Spinal cord (tissue), 10 donors: ENCODE data around the gene GZMB. TPM values are rescaled to one million over a fixed set of nuclear protein-coding genes. Genes with fewer than 3 reads are reported as not detected.
"Not testable (repeated sequence)": the region's sequence is repeated elsewhere in the genome, so short reads cannot be mapped to it uniquely, and the experiment has no call there.

Experiments
- DNase-seq, 6 donors: peaks; one replicate each; pipeline versions ENCODE4 v3.0.0 to v3.0.0-alpha.2; 2013 to 2015; ENCODE audit warnings: low spot score in 6 of 6, low read depth in 4 of 6
- H3K27ac ChIP-seq: one replicate; pipeline ENCODE4 v1.5.1; 2013; ENCODE audit warnings: low read depth, low read length, control low read depth
- H3K27me3 ChIP-seq: one replicate; pipeline ENCODE4 v1.6.1; 2013; ENCODE audit warnings: low read length; ENCODE audit not compliant: control insufficient read depth, insufficient read depth
- H3K36me3 ChIP-seq: one replicate; pipeline ENCODE4 v1.6.1; 2013; ENCODE audit warnings: low read length; ENCODE audit not compliant: control insufficient read depth, insufficient read depth
- H3K4me1 ChIP-seq: one replicate; pipeline ENCODE4 v1.6.1; 2013; ENCODE audit warnings: low read length; ENCODE audit not compliant: control insufficient read depth, insufficient read depth
- H3K4me3 ChIP-seq: one replicate; pipeline ENCODE4 v1.5.1; 2013; ENCODE audit warnings: low read depth, low read length, control low read depth
- H3K9me3 ChIP-seq: one replicate; pipeline ENCODE4 v1.6.1; 2013; ENCODE audit warnings: low read length; ENCODE audit not compliant: control insufficient read depth, insufficient read depth
- WGBS: methylation state at CpG from one replicate; pipeline ENCODE4 v1.1.5; 2013; ENCODE audit warnings: missing lambda C conversion rate; ENCODE audit not compliant: insufficient coverage; 5-methylcytosine and 5-hydroxymethylcytosine counted together
- polyA plus RNA-seq, 2 donors: library from polyadenylated mRNA; unstranded; fragments of 120-200 nt; gene quantifications; one replicate each; pipeline ENCODE4 v1.2.1, GENCODE V29; 2013; ENCODE audit not compliant: insufficient read length in 2 of 2
- total RNA-seq, 2 donors: library from RNA; depleted of rRNA in 1 of 2; stranded (reverse); fragments of 120-200 nt in 1 of 2; fragments of >200 nt in 1 of 2; gene quantifications; one replicate each; pipeline versions ENCODE4 v1.2.3 to v1.2.4, GENCODE V29; 2013 to 2014
- donor health status: healthy.

GZMB gene
- total and polyA plus RNA-seq, 4 donors: 0.17 to 0.69 (median 0.30) TPM; not detected in 1

GRCh38 chr14:24609655-24610344 is 24.2 kb downstream of the GZMB start, which contains the start of gene GZMH:
Gene GZMH, minus strand, starts transcription at chr14:24609685. Its CDS starts 72 bp downstream, at chr14:24609613.
- Histone ChIP-seq H3K27ac (no peak within 1 kb of the TSS), H3K4me3 (no peak within 1 kb of the TSS), H3K27me3 (no peaks in the 10 kb centered on the region), H3K36me3 (no peaks in the 10 kb centered on the region), H3K4me1 (no peaks in the 10 kb centered on the region), H3K9me3 (no peaks in the 10 kb centered on the region)
- WGBS: no CpG with 5 or more reads among the region's 2 CpGs
- no peak for DNase-seq

GRCh38 chr14:24607635-24608514 is 26.1 kb downstream of the GZMB start:
- Histone ChIP-seq H3K9me3 (no peaks in the 10 kb centered on the region), H3K36me3 (no peaks in the 10 kb centered on the region), H3K27me3 (no peaks in the 10 kb centered on the region), H3K4me1 (no peaks in the 10 kb centered on the region), H3K4me3 (no peak overlapping the region), H3K27ac (no peak overlapping the region)
- DNase-seq: no peak
- 70% methylated on average over 8 of the region's 8 CpGs for WGBS

GRCh38 chr14:24607081-24607480 is 26.9 kb downstream of the GZMB start:
- 74% methylated on average over 3 of the region's 4 CpGs for WGBS
- no peak for DNase-seq

GRCh38 chr14:24606297-24606696 is 27.7 kb downstream of the GZMB start:
- Histone ChIP-seq H3K27ac (no peak overlapping the region), H3K36me3 (no peaks in the 10 kb centered on the region), H3K4me1 (no peaks in the 10 kb centered on the region), H3K4me3 (no peak overlapping the region), H3K27me3 (no peaks in the 10 kb centered on the region), H3K9me3 (no peaks in the 10 kb centered on the region)
- no peak for DNase-seq
- WGBS: 90% methylated on average over 2 of the region's 3 CpGs

More at GRCh38 chr14:24607081-24607480, 26.9 kb downstream of the GZMB start:
- Histone ChIP-seq H3K27me3 (no peaks in the 10 kb centered on the region), H3K4me3 (no peak overlapping the region), H3K27ac (no peak overlapping the region), H3K9me3 (no peaks in the 10 kb centered on the region), H3K4me1 (no peaks in the 10 kb centered on the region), H3K36me3 (no peaks in the 10 kb centered on the region)

- H3K27me3 ChIP-seq: no peaks in the 10 kb centered on the region
- WGBS: 60% methylated on average over 3 of the region's 3 CpGs
- no peak for DNase-seq
- no peaks in the 10 kb centered on the region for H3K4me1 ChIP-seq
- no peaks in the 10 kb centered on the region for H3K36me3 ChIP-seq
- no peak overlapping the region for H3K27ac ChIP-seq
- no peak overlapping the region for H3K4me3 ChIP-seq
- no peaks in the 10 kb centered on the region for H3K9me3 ChIP-seq
Measured at GRCh38 chr14:24605435-24606190, 28.4 kb downstream of the GZMB start.

GRCh38 chr14:24597403-24597802 is 36.6 kb downstream of the GZMB start:
- H3K36me3 ChIP-seq: no peaks in the 10 kb centered on the region
- no peaks in the 10 kb centered on the region for H3K27me3 ChIP-seq
- H3K4me1 ChIP-seq: no peaks in the 10 kb centered on the region
- DNase-seq: no peak
- no peak overlapping the region for H3K27ac ChIP-seq
- H3K9me3 ChIP-seq: peaks cover 5% of the 10 kb centered on the region
- H3K4me3 ChIP-seq: no peak overlapping the region

GRCh38 chr14:24595073-24595808 is 38.7 kb downstream of the GZMB start:
- DNase-seq: no peak
- no peaks in the 10 kb centered on the region for H3K27me3 ChIP-seq
- H3K36me3 ChIP-seq: no peaks in the 10 kb centered on the region
- H3K4me3 ChIP-seq: no peak overlapping the region
- H3K9me3 ChIP-seq: peaks cover 6% of the 10 kb centered on the region
- no peaks in the 10 kb centered on the region for H3K4me1 ChIP-seq
- 72% methylated on average over 3 of the region's 3 CpGs for WGBS
- H3K27ac ChIP-seq: no peak overlapping the region

- H3K4me3 ChIP-seq, H3K9me3 ChIP-seq, H3K36me3 ChIP-seq, DNase-seq, H3K27me3 ChIP-seq, H3K4me1 ChIP-seq, H3K27ac ChIP-seq: not testable (repeated sequence)
- WGBS: no CpG with 5 or more reads among the region's 2 CpGs
Measured at GRCh38 chr14:24591004-24591403, 43.0 kb downstream of the GZMB start.

GRCh38 chr14:24584402-24584801 is 49.6 kb downstream of the GZMB start:
- not testable (repeated sequence) for H3K9me3 ChIP-seq, H3K4me1 ChIP-seq, H3K27ac ChIP-seq, H3K4me3 ChIP-seq, H3K27me3 ChIP-seq, H3K36me3 ChIP-seq, DNase-seq
- no CpG with 5 or more reads among the region's 3 CpGs for WGBS
